H1 (cell line): ENCODE measurements around the gene CRYGS. TPM values are rescaled to one million over a fixed set of nuclear protein-coding genes. Genes with fewer than 3 reads are reported as not detected.

ENCODE experiments used
- CTCF ChIA-PET: fragments of 300-600 bp; sonication (Branson Sonifier 250); formaldehyde crosslinking; loops from one replicate; lab custom pipeline; 2021; ENCODE audit not compliant: partially characterized antibody; lab: Charles Lee
- POLR2A ChIA-PET: fragments of 300-600 bp; sonication (Branson Sonifier 250); formaldehyde crosslinking; loops from one replicate; lab custom pipeline; 2021; ENCODE audit warnings: inconsistent platforms; ENCODE audit not compliant: partially characterized antibody; lab: Charles Lee
- DNase-seq, 2 experiments: peaks; one replicate each; pipeline versions ENCODE4 v3.0.0 to v3.0.0-alpha.2; 2010 to 2022; ENCODE audit warnings: low spot score in 2 of 2, low read depth in 1 of 2, mixed read lengths in 1 of 2
- FAIRE-seq: peaks from 2 replicates; lab custom pipeline; 2011; peaks lifted over from hg19 to GRCh38; lab: Jason Lieb, UNC
- H2AFZ ChIP-seq: 2 replicates; pipeline ENCODE4 v1.8.1; 2012; ENCODE audit warnings: low read length, inconsistent platforms
- H2AK5ac ChIP-seq: 2 replicates; pipeline ENCODE4 v1.6.1; 2013; ENCODE audit warnings: low read depth, low read length
- H2BK120ac ChIP-seq: replicated peaks from 2 replicates; pipeline ENCODE3; 2013; ENCODE audit warnings: low read depth, low read length, inconsistent platforms
- H2BK12ac ChIP-seq: 2 replicates; pipeline ENCODE4 v1.6.1; 2013; ENCODE audit warnings: low read depth, low read length
- H2BK15ac ChIP-seq: 2 replicates; pipeline ENCODE4 v1.6.1; 2013; ENCODE audit warnings: low read length
- H2BK20ac ChIP-seq: 2 replicates; pipeline ENCODE4 v1.6.1; 2013; ENCODE audit warnings: low read length
- H2BK5ac ChIP-seq: 2 replicates; pipeline ENCODE4 v1.6.1; 2013; ENCODE audit warnings: low read depth, low read length
- H3K14ac ChIP-seq: 2 replicates; pipeline ENCODE4 v1.6.1; 2013; ENCODE audit warnings: inconsistent platforms; ENCODE audit not compliant: insufficient read length
- H3K18ac ChIP-seq: 2 replicates; pipeline ENCODE4 v1.6.1; 2013; ENCODE audit warnings: low read length; ENCODE audit errors: extremely low read depth
- H3K23ac ChIP-seq: 2 replicates; pipeline ENCODE4 v1.6.1; 2013; ENCODE audit warnings: inconsistent platforms; ENCODE audit not compliant: insufficient read length
- H3K23me2 ChIP-seq: 2 replicates; pipeline ENCODE4 v1.6.1; 2013; ENCODE audit warnings: low read depth, low read length
- H3K27ac ChIP-seq: 2 replicates; pipeline ENCODE4 v1.6.1; 2011; ENCODE audit warnings: low read depth, low read length, inconsistent platforms
- H3K27me3 ChIP-seq, 4 experiments: replicated peaks in 1 of 4; 1 replicate in 1 of 4; 2 replicates in 3 of 4; pipeline versions ENCODE4 v1.6.1 to v1.8.1; 2011 to 2013; ENCODE audit warnings: low read length in 3 of 4, mild to moderate bottlenecking in 3 of 4, inconsistent platforms in 2 of 4, mixed read lengths in 2 of 4, moderate library complexity in 1 of 4; ENCODE audit not compliant: control insufficient read depth in 3 of 4, insufficient read depth in 3 of 4; ENCODE audit errors: extremely low read depth in 1 of 4
- H3K36me3 ChIP-seq, 4 experiments: 2 replicates each; pipeline versions ENCODE4 v1.6.1 to v1.8.1; 2011 to 2013; ENCODE audit warnings: mild to moderate bottlenecking in 4 of 4, low read length in 3 of 4, moderate library complexity in 2 of 4, control low read depth in 1 of 4, inconsistent platforms in 1 of 4; ENCODE audit not compliant: insufficient read depth in 4 of 4, control insufficient read depth in 2 of 4
- H3K4ac ChIP-seq: replicated peaks from 2 replicates; pipeline ENCODE3; 2013; ENCODE audit warnings: low read length, low read depth, mixed read lengths, inconsistent platforms; ENCODE audit not compliant: insufficient read length
- H3K4me1 ChIP-seq, 4 experiments: replicated peaks in 1 of 4; 1 replicate in 1 of 4; 2 replicates in 3 of 4; pipeline versions ENCODE4 v1.6.1 to v1.8.1; 2011 to 2013; ENCODE audit warnings: low read length in 3 of 4, inconsistent platforms in 2 of 4, mixed read lengths in 1 of 4; ENCODE audit not compliant: insufficient read depth in 4 of 4, control insufficient read depth in 3 of 4
- H3K4me2 ChIP-seq, 2 experiments: 2 replicates each; pipeline versions ENCODE4 v1.6.1 to v1.8.1; 2011 to 2013; ENCODE audit warnings: low read depth in 2 of 2, low read length in 2 of 2, control low read depth in 1 of 2, inconsistent platforms in 1 of 2, mild to moderate bottlenecking in 1 of 2; ENCODE audit not compliant: insufficient read depth in 1 of 2
- H3K4me3 ChIP-seq, 4 experiments: fragments of 200-600, 300-600 bp in 1 of 4; sonication (generic), shearing (Covaris generic), sonication (Bioruptor Twin) in 1 of 4; 2 replicates each; pipeline versions ENCODE4 v1.5.1 to v1.8.1; 2011 to 2016; ENCODE audit warnings: low read length in 4 of 4, low read depth in 3 of 4, control low read depth in 2 of 4, inconsistent platforms in 2 of 4, mild to moderate bottlenecking in 2 of 4, mixed read lengths in 1 of 4, moderate library complexity in 1 of 4; ENCODE audit not compliant: insufficient read depth in 2 of 4; ENCODE audit errors: extremely low read depth in 1 of 4
- H3K56ac ChIP-seq: replicated peaks from 2 replicates; pipeline ENCODE3; 2013; ENCODE audit warnings: low read depth, mild to moderate bottlenecking, mixed read lengths, low read length, inconsistent platforms; ENCODE audit not compliant: insufficient read length
- H3K79me1 ChIP-seq: 2 replicates; pipeline ENCODE4 v1.6.1; 2013; ENCODE audit warnings: low read depth, low read length, control low read depth
- H3K79me2 ChIP-seq, 2 experiments: 2 replicates each; pipeline versions ENCODE4 v1.6.1 to v1.8.1; 2012 to 2013; ENCODE audit warnings: low read length in 2 of 2, mild to moderate bottlenecking in 2 of 2, inconsistent platforms in 1 of 2; ENCODE audit not compliant: insufficient read depth in 2 of 2, control insufficient read depth in 1 of 2
- H3K9ac ChIP-seq, 4 experiments: replicated peaks in 1 of 4; 1 replicate in 1 of 4; 2 replicates in 3 of 4; pipeline versions ENCODE4 v1.6.1 to v1.8.1; 2011 to 2013; ENCODE audit warnings: low read depth in 3 of 4, low read length in 3 of 4, control low read depth in 2 of 4, mild to moderate bottlenecking in 2 of 4, moderate library complexity in 2 of 4, inconsistent platforms in 1 of 4; ENCODE audit errors: extremely low read depth in 1 of 4
- H3K9me3 ChIP-seq, 2 experiments: 2 replicates each; pipeline versions ENCODE4 v1.6.1 to v1.8.1; 2012 to 2013; ENCODE audit warnings: mild to moderate bottlenecking in 2 of 2, moderate library complexity in 2 of 2, control low read depth in 1 of 2, inconsistent platforms in 1 of 2, low read depth in 1 of 2, low read length in 1 of 2, mixed read lengths in 1 of 2; ENCODE audit not compliant: insufficient read depth in 2 of 2
- H4K20me1 ChIP-seq, 2 experiments: replicated peaks in 1 of 2; 2 replicates each; pipeline versions ENCODE3 to v1.8.1; 2011 to 2013; ENCODE audit warnings: inconsistent platforms in 2 of 2, low read length in 2 of 2, mild to moderate bottlenecking in 1 of 2; ENCODE audit not compliant: insufficient read depth in 2 of 2, control insufficient read depth in 1 of 2
- H4K5ac ChIP-seq: 2 replicates; pipeline ENCODE4 v1.6.1; 2013; ENCODE audit warnings: low read length, low read depth, mixed read lengths, inconsistent platforms; ENCODE audit not compliant: insufficient read length
- H4K8ac ChIP-seq: 2 replicates; pipeline ENCODE4 v1.8.0; 2013; ENCODE audit warnings: mild to moderate bottlenecking, moderate library complexity, low read length, inconsistent platforms; ENCODE audit not compliant: insufficient read depth; ENCODE audit errors: extremely low read depth
- H4K91ac ChIP-seq: replicated peaks from 2 replicates; pipeline ENCODE3; 2013; ENCODE audit warnings: low read length, mixed read lengths, inconsistent platforms; ENCODE audit not compliant: insufficient read length
- BCL11A ChIP-seq, 2 experiments: IDR thresholded peaks; one replicate each; pipeline ENCODE4 v1.6.1; 2011; ENCODE audit warnings: low read depth in 2 of 2, low read length in 2 of 2, mild to moderate bottlenecking in 2 of 2
- CHD1 ChIP-seq: IDR thresholded peaks from 2 replicates; pipeline ENCODE4 v1.6.1; 2012; ENCODE audit warnings: low read depth, low read length, improper control_type of control experiment
- SIRT6 ChIP-seq: IDR thresholded peaks from one replicate; pipeline ENCODE4 v1.7.1; 2012; ENCODE audit warnings: low read length, inconsistent platforms
- WGBS, 2 experiments: shearing (Covaris generic) in 1 of 2; methylation state at CpG; one replicate each; pipeline versions ENCODE4 v1.1.6 to v1.1.7; 2013 to 2015; ENCODE audit warnings: low lambda C conversion rate in 2 of 2, mixed read lengths in 2 of 2, inconsistent platforms in 1 of 2, low coverage in 1 of 2, missing lambda C conversion rate in 1 of 2; ENCODE audit not compliant: insufficient replicate concordance in 2 of 2, insufficient coverage in 1 of 2, insufficient read length in 1 of 2; ENCODE audit errors: extremely low coverage in 1 of 2, missing lambda C conversion rate in 1 of 2; 5-methylcytosine and 5-hydroxymethylcytosine counted together
- polyA plus RNA-seq, 7 experiments: library from polyadenylated mRNA; depleted of rRNA in 3 of 7; stranded (reverse) in 5 of 7; unstranded in 2 of 7; fragments of >200 nt in 5 of 7; fragments of 200-250 nt in 2 of 7; gene quantifications; 1 replicate in 5 of 7; 2 replicates in 1 of 7; 4 replicates in 1 of 7; pipeline versions ENCODE4 v1.2.1 to v1.2.3, GENCODE V29; 2011 to 2013; ENCODE audit warnings: missing spikeins in 2 of 7, mixed read lengths in 2 of 7
- total RNA-seq: library from RNA; stranded (reverse); fragmentation: NEBNext Ultra II Directional; extraction: Animal tissue kit (Norgen Biotek cat#: 25700); gene quantifications from 2 replicates; pipeline ENCODE4 v1.2.1, GENCODE V29; 2021
- TF ChIP-seq, protein P1 (sequence below): IDR thresholded peaks from 2 replicates; pipeline ENCODE4 v1.6.1; 2012; ENCODE audit warnings: inconsistent platforms

Gene CRYGS
- total and polyA plus RNA-seq, 2 of the 8 experiments (the other 6 are each of a cell fraction or from before 2014, with no cell fraction given), result 1.5 to 1.8 TPM

DNA sequence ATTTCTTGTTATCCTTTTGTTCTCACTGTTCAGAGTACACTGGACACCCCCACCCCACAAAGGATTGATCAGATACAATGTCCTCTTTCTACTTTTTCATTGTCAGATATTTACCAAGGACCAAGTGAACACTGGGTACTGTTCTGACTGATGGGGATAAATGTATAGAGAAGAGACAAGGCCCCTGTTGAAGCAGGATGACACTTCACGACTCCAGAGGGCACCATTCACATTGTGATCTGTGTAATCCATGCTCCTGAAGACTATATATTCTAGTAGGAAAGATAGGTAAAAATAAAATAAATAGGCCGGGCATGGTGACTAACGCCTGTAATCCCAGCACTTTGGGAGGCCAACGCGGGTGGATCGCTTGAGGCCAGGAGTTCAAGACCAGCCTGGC lies 7.2 kb upstream of the CRYGS start:
- peaks cover 0 to 12% (median 7%) of the 10 kb centered on the region in 4 experiments; a peak in 4 of 8 replicates for H3K36me3 ChIP-seq
- H2AFZ ChIP-seq, result no peak overlapping the region
- WGBS, 2 experiments, result 88% methylated on average over 6 of the region's 6 CpGs; no CpG with 5 or more reads in 1 of the 2 experiments
- H2AK5ac ChIP-seq, result no peak overlapping the region
- no peak for TF ChIP-seq SIRT6
- TF ChIP-seq, protein P1, sequence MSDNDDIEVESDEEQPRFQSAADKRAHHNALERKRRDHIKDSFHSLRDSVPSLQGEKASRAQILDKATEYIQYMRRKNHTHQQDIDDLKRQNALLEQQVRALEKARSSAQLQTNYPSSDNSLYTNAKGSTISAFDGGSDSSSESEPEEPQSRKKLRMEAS, result no peak
- no peak for TF ChIP-seq BCL11A (IDR thresholded peaks at IDR 0.05; ENCODE audit: low read depth in 2 of 2, low read length in 2 of 2)
- no peak for TF ChIP-seq CHD1
- no peak overlapping the region for H3K23ac ChIP-seq
- no peaks in the 10 kb centered on the region for H3K23me2 ChIP-seq
- DNase-seq (no peak), FAIRE-seq (no peak)
- H3K56ac ChIP-seq, result no peak overlapping the region
- no peak overlapping the region for H3K4me2 ChIP-seq
- H2BK15ac ChIP-seq, result no peak overlapping the region
- no peaks in the 10 kb centered on the region for H3K4me1 ChIP-seq
- H2BK5ac ChIP-seq, result no peak overlapping the region
- no peak overlapping the region for H4K5ac ChIP-seq
- no peak overlapping the region for H3K4me3 ChIP-seq
- H2BK12ac ChIP-seq, result no peak overlapping the region
- no peaks in the 10 kb centered on the region for H3K27me3 ChIP-seq
- no peaks in the 10 kb centered on the region for H3K79me2 ChIP-seq
- no peak overlapping the region for H3K9ac ChIP-seq
- H3K18ac ChIP-seq, result no peak overlapping the region
- ChIA-PET CTCF (interaction anchor here (1.8 to 6.0 kb wide), 2 partner anchors 11 to 66 kb away, joined by 7 to 57 read pairs; no protein-coding TSS in a partner anchor), POLR2A (no interaction called here)
- H3K14ac ChIP-seq, result no peak overlapping the region
- no peak overlapping the region for H2BK20ac ChIP-seq
- no peaks in the 10 kb centered on the region for H3K9me3 ChIP-seq
- H4K20me1 ChIP-seq, result peaks cover 0 to 2% of the 10 kb centered on the region in 2 experiments
- no peak overlapping the region for H4K91ac ChIP-seq
- no peak overlapping the region for H3K4ac ChIP-seq
- no peak overlapping the region for H4K8ac ChIP-seq
- H3K27ac ChIP-seq, result no peak overlapping the region
- H2BK120ac ChIP-seq, result no peak overlapping the region
- H3K79me1 ChIP-seq, result no peaks in the 10 kb centered on the region
